Ascending aorta (tissue), 2 donors: ENCODE results near the gene NHEJ1. TPM values are rescaled to one million over a fixed set of nuclear protein-coding genes. Genes with fewer than 3 reads are reported as not detected.

Source experiments
- DNase-seq, 2 donors: peaks; one replicate each; pipeline ENCODE4 v3.0.0-alpha.2; 2019; ENCODE audit warnings: low spot score in 2 of 2
- H3K27ac ChIP-seq, 2 donors: fragments of 200-600 bp; sonication (generic); one replicate each; pipeline ENCODE4 v1.5.1; 2016 to 2017; ENCODE audit warnings: mild to moderate bottlenecking in 1 of 2
- H3K27me3 ChIP-seq: fragments of 200-600 bp; sonication (generic); one replicate; pipeline ENCODE4 v1.5.1; 2017
- H3K36me3 ChIP-seq, 2 donors: fragments of 200-600 bp; sonication (generic); one replicate each; pipeline ENCODE4 v1.5.1; 2016
- H3K4me1 ChIP-seq, 2 donors: fragments of 200-600 bp; sonication (generic); one replicate each; pipeline ENCODE4 v1.5.1; 2016 to 2017; ENCODE audit warnings: mild to moderate bottlenecking in 1 of 2
- H3K4me3 ChIP-seq, 2 donors: fragments of 200-600 bp; sonication (generic); one replicate each; pipeline ENCODE4 v1.5.1; 2016 to 2017; ENCODE audit warnings: mild to moderate bottlenecking in 1 of 2
- H3K9me3 ChIP-seq, 2 donors: fragments of 200-600 bp; sonication (generic); one replicate each; pipeline ENCODE4 v1.5.1; 2016
- CTCF ChIP-seq, 3 experiments: fragments of 200-600 bp in 2 of 3; fragments of 450-650 bp in 1 of 3; sonication (generic) in 2 of 3; IDR thresholded peaks; one replicate each; pipeline ENCODE4 v1.5.1; 2016 to 2019; ENCODE audit warnings: antibody characterized with exemption in 3 of 3, mild to moderate bottlenecking in 1 of 3, moderate library complexity in 1 of 3
- intact Hi-C: fragments of 100-400 bp; cut with DNase I; formaldehyde crosslinking; loops from one replicate; pipeline ENCODE4 v1.15.1; 2023
- total RNA-seq: library from RNA; depleted of rRNA; stranded (reverse); fragments of >200 nt; gene quantifications from one replicate; pipeline ENCODE4 v1.1.0, GENCODE V29; 2016

The NHEJ1 gene
- total RNA-seq, 1 donor from 2014 or later: 21.6 TPM

GRCh38 chr2:219175486-219175885, 14.9 kb upstream of the NHEJ1 start:
- peaks cover 33 to 42% of the 10 kb centered on the region in 2 donors for H3K36me3 ChIP-seq
- no peaks in the 10 kb centered on the region for H3K27me3 ChIP-seq
- TF ChIP-seq CTCF (IDR thresholded peaks at IDR 0.05): no peak
- no peak for DNase-seq
- peaks cover 4 to 32% of the 10 kb centered on the region in 2 donors for H3K4me1 ChIP-seq
- intact Hi-C loops: loop anchor here (5.0 kb wide), 1 partner anchor 212 kb away; the partner anchor contains the start of gene DNPEP
- H3K9me3 ChIP-seq: no peaks in the 10 kb centered on the region
- H3K4me3 ChIP-seq: peak overlapping the region; percentile 91 to 99
- H3K27ac ChIP-seq: peak overlapping the region in 1 of 2 donors; percentile 98

- H3K27ac ChIP-seq: no peak overlapping the region
- DNase-seq: no peak
- no peaks in the 10 kb centered on the region for H3K27me3 ChIP-seq
- peaks cover 4 to 32% of the 10 kb centered on the region in 2 donors for H3K4me1 ChIP-seq
- TF ChIP-seq CTCF (IDR thresholded peaks at IDR 0.05): no peak
- H3K9me3 ChIP-seq: no peaks in the 10 kb centered on the region
- no peak overlapping the region for H3K4me3 ChIP-seq
- peaks cover 26 to 35% of the 10 kb centered on the region in 2 donors for H3K36me3 ChIP-seq
- intact Hi-C loops: loop anchor here (5.0 kb wide), 1 partner anchor 212 kb away; the partner anchor contains the start of gene DNPEP
Measured at GRCh38 chr2:219174801-219175200, 14.2 kb upstream of the NHEJ1 start.

GRCh38 chr2:219174146-219174545, 13.5 kb upstream of the NHEJ1 start:
- intact Hi-C loops: no loop called here
- no peak overlapping the region for H3K4me3 ChIP-seq
- TF ChIP-seq CTCF (IDR thresholded peaks at IDR 0.05): no peak
- no peaks in the 10 kb centered on the region for H3K27me3 ChIP-seq
- H3K27ac ChIP-seq: no peak overlapping the region
- peaks cover 23 to 32% of the 10 kb centered on the region in 2 donors for H3K36me3 ChIP-seq
- H3K9me3 ChIP-seq: no peaks in the 10 kb centered on the region
- peaks cover 4 to 26% of the 10 kb centered on the region in 2 donors for H3K4me1 ChIP-seq
- no peak for DNase-seq

GRCh38 chr2:219173176-219173575, 12.6 kb upstream of the NHEJ1 start:
- DNase-seq: no peak
- Histone ChIP-seq H3K27me3 (no peaks in the 10 kb centered on the region), H3K4me1 (peaks cover 0 to 20% of the 10 kb centered on the region in 2 donors), H3K36me3 (peaks cover 23 to 32% of the 10 kb centered on the region in 2 donors), H3K9me3 (no peaks in the 10 kb centered on the region), H3K4me3 (no peak overlapping the region), H3K27ac (no peak overlapping the region)
- intact Hi-C loops: no loop called here
- TF ChIP-seq CTCF (IDR thresholded peaks at IDR 0.05): no peak

- Histone ChIP-seq H3K27me3 (no peaks in the 10 kb centered on the region), H3K36me3 (peaks cover 23 to 32% of the 10 kb centered on the region in 2 donors), H3K4me1 (peaks cover 0 to 20% of the 10 kb centered on the region in 2 donors), H3K27ac (peak overlapping the region; percentile 58 to 69), H3K9me3 (no peaks in the 10 kb centered on the region), H3K4me3 (no peak overlapping the region)
- intact Hi-C loops: no loop called here
- DNase-seq: no peak
- TF ChIP-seq CTCF (IDR thresholded peaks at IDR 0.05): no peak
Measured at GRCh38 chr2:219172231-219173154, 11.9 kb upstream of the NHEJ1 start.
